Islet precursor cell (in vitro differentiated cells): Measurements from ENCODE around the gene ABLIM2.

Experiments used
- DNase-seq: peaks from one replicate; pipeline ENCODE4 v3.0.0-alpha.2; 2018

ABLIM2 gene

DNA sequence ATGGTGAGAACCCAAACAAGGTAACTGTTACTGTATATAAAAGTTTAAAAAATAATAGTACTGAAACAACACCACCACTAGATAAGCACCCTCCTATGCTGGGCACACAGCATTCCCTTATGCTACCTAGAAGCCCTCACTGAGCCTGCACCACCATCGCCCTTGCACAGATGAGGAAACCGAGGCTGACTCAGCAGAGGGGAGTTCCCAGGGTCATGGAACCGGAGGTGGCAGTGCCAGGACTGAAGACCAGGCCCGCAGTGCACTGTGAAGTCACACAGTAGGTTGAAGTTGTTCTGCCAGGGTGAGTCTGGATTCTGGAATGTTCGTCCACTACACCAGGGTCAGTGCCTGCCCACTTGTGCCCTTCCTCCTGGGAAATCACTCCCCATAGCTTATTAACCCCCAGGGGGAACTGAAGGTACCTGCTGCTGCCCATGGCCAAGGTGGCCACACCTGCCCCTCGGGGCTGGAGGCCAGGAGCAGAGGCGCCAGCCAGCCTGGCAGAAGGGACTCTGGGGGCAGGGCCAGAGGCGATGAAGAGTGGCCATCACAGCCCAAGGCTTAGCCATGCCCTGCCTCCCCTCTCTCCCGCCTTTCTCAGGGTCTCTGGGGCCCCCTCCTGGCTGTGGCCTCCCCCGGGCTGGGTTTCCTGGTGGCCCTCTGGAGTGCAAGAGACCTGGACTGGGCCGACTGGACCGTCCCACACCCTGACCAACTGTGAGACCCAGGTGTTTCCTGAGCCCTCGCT, 15.1 kb upstream of the ABLIM2 start:
- no peak for DNase-seq

DNA sequence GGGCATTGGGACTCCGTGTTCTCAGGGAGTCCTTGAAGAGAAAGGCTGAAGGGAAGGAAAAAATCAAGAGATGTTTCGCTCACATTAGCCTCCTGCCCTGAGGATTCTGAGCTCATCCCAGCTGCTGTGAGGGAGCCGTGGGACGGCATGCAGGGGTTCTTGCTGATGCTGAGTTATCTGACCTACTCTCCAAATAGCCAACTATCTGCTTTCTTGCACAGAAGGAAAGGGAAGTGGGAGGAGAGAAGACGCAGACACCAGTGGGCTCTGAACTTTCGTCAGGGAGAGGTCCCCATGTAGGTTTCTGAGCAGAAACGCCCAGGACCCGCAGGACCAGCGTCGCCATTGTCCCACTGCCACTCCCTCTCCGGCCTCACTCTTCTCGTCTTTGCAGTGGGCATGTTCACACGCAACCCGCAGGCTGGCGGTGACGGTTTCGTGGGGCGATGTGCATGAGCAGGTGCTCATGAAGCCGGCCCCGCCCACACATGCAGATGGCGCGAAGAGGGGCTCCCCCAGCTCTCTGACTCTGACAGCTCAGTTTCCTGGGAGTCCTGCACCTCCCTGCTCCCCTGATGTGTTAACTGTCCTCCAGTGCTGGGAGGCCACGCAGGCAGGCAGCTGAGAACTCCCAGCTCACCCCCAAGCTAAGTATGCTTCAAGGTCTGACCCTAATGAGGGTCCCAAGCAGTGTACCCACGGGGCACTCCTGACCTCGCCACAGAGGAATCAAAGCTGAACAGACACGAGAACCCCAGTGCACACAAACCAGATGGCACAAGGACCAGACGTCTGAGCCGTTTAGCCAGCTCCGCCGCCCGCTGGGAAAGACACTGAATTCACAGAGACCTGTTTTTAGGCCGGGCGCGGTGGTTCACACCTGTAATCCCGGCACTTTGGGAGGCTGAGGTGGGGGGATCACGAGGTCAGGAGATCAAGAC, 13.6 kb upstream of the ABLIM2 start:
- no peak for DNase-seq

DNA sequence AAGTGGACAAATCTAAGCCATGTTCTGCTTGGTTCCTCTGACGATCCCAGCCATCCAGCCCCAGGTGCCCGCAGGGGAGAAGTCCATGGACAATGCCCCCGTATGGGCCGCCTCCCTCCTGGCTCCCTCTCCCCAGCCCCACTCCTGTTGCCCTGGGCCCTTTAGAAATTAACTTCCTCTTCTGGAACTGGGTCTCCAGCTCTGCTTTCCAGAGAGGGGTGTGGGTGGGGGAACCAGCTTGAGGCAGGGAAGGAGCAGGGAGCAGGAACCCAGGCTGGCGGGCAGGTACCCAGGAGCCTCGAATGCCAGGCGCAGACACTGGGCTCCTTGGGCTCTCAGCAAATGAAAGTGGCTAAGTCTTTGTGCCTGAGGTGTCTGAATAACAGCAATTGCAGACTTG, 12.7 kb upstream of the ABLIM2 start:
- no peak for DNase-seq

DNA sequence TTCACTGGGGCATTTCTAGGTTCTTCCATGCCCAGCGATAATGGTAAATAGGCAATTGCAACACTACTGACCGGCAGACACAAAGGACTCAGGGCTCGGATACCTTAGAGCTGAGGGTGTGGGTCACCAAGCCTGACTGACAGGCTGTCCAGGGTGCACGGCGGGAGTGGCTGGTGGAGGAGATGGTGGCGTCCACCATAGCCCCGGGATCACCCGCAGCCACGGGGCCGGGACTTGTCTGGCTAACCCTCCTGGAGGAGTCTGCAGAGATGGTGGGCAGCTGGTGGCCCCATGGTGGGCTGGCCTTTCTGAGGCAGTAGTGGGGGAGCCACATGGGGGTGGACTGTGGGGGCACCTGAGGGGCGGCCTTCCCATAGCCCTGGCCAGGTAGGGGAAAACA, 11.7 kb upstream of the ABLIM2 start:
- no peak for DNase-seq

DNA sequence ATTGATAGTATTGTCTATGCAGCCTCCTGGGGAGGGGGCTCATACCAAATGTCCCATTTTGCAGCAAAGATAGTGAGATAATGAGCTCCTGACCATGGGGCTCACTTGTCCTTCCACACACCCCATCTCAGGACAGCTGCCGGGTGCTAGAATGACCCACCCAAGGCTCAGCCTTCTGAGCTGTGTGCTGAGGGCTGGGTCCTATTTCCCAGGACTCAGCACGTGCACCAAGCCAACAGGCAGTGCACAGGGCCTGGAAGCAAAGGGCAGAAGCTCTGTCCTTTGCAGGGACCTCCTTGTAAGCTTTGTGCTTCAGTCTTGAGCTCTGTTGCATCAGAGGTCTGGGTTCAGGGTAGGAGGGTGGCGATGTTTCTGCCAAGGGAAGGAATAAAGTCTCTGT, 11.2 kb upstream of the ABLIM2 start:
- DNase-seq = no peak

DNA sequence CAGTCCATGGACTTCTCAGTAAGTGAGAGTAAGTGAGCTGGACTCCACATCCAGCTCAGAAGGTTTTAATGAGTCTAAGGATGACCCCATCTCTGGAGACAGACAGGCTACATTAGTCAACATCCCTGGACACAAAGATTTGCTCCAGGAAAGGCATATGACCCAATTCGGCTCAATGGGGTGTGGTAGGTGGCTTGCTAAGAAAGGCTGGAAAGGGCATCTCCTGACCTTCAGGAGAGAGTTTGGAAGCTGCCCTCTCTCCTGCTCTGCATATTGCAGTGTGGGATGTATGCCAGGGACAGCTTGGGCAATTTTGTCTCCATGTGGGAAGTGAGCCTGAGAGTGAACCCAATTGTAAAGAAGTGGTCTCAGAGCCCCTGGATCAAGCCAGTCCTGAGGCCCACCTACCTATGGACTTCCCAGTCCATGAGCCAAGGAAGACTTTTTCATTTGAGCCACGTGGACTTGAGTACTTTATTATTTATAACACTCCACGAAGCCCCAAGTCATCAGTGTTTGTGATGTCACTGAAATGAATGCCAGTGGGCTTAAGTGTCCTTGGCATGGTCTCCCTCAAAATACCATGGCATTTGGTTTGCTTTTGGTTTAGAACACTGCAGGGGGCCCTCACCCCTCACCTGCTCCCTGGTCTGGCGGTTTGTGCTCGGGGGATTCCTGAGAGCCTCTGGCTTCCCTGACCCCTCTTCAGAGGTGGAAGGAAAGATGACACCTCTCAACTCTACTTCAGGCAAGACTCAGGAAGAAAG, 10.4 kb upstream of the ABLIM2 start:
- no peak for DNase-seq

DNA sequence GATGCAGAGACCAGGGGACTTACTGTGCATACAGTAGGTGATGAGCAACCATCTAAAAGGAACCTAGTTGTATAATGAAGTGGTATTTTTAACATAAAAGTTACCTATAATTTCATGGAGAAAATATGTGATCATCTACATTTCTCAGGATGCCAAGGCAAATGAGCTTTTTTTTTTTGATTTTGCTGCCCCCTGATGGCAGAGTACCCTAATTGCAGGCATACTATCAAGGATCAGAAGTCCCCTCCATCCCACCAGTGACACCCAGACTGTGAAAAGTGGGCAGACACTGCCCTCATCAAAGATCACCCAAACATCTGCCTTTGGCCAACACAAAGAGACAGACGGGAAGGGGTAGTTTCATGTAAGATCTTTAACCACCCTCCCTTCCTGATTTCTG, 9.6 kb upstream of the ABLIM2 start:
- no peak for DNase-seq

DNA sequence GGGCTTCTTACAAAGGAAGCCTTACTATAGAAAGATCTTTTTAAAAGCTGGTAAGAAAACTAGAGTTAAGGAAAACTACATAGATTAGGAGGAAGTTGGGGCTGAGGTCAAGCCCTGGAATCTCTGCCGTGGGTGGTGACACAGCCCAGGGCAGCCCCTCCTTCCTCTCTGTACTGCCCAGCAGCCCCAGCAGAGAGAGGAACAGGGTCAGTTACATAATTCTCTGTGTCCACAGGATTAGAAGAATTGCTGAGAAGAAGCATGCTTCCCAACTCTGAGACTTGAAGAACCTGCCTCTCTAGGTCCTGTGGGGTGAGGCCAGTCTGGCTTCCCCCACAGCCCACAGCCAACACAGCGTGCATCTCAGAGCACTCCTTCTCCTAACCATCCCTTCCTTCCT, 9.2 kb upstream of the ABLIM2 start:
- DNase-seq = no peak

DNA sequence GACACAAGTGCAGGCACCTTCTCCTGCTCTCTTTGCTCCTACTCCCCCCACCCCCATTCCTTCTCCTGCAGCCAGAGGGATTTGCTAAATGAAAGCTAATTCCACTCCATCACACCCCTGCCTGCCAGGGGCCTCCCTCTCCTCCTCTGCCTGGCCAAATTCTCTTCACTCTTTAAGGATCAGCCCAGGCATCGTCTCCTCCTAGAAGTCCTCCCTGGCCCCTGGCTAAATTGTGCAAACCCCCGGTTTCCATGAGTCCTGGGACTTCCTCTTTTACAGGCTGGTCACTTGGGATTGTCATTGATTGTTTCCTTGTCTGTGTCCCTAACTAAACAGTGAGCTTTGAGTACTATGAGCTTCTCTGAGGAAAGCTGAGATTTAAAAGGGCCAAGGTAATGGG, 8.7 kb upstream of the ABLIM2 start:
- no peak for DNase-seq

DNA sequence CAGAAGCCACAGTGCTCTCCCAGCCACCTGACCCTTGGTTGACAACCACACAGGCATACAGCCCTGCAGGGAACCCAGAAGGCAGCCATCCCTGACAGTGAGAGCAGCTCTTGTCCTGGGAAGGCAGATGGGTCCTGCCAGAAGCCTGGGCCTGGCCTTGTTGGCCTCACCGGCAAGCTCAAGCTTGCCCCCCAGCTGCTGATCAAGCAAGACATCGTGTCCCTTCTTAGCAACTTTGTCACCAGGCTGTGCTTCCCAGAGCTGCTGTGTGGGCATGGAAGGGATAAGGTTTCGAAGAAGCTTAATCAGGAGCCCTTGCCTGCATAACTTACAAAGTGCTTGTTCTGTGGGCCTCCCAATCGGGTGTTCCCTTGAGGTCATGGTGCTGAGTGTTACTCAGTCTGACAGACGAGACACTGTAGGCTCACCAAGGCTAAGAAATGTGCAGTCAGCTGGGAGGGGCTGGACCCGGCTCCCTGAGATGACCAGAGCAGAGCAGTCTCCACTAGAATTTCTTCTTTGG, 6.8 kb upstream of the ABLIM2 start:
- no peak for DNase-seq

DNA sequence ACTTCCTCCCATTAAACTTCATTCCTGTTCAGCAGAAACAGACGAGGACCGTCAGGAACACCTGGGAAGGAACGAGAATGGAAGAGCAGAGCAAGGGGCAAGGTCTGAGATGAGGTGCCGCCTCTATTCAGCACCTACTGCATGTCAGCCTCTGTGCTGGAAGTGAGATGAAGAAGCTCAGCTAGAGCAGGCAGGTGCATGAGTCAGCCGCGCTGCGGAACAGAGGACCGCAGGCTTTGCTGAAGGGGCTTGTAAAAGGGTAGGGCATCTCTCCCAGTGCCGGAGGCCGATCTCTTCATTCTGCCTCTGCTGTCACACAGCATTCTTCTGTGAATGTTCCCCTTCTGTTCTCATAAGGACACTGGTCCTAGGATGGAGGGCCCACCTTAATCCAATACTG, 6.1 kb upstream of the ABLIM2 start:
- no peak for DNase-seq

DNA sequence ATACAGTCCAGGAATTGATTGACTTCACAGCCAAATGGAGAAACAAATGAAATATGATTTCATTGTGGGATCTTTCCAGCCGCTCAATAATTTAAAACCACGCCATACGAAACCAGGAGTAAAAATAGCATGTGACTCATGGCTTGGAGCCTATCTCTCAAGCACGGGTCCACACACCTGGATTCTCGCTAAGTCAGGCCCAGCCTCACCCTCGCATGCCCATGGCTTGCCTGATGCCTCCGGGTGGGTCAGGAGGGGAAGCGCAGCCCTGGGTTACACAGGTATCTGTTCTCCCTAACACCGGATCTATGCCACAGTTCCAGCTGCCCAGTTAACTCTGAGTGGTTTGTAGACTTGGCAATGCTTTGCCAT, 5.6 kb upstream of the ABLIM2 start:
- DNase-seq = no peak

DNA sequence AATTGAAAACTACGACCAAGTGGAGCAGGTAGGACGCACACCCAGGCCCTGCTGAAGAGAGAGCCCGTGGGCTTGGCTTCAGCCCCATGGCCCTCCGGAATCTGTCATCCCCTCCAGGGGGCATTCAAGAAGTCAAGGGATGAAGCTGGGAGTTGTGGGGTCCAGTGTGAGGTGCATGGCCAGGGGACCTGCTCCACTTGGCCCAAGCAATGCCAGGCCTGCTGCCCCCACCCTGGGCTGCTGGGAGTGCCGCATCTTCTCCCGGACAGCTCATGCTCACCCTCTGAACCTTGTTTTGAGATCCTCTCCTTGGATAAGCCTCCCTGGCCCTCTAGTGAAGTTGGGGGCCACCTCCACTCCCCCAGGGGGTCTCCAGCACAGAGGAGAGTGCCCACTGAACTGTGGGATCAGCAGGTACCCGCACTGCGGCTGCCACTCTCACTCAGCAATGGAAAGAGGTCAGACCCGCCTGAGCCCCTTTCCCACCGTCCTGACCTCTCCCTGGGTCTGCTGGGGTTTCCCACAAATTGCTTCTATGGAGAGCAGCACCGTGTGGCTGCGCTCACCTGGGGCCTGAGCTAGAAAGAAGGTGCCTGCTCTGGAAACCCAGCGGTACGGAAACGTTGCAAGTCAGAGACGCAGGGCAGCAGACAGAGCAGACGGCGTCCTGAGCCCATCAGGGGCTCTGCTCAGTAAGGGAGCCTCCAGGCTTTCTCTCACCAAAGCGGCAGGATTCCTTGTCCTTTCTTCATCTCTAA, 5.0 kb upstream of the ABLIM2 start:
- DNase-seq = no peak

DNA sequence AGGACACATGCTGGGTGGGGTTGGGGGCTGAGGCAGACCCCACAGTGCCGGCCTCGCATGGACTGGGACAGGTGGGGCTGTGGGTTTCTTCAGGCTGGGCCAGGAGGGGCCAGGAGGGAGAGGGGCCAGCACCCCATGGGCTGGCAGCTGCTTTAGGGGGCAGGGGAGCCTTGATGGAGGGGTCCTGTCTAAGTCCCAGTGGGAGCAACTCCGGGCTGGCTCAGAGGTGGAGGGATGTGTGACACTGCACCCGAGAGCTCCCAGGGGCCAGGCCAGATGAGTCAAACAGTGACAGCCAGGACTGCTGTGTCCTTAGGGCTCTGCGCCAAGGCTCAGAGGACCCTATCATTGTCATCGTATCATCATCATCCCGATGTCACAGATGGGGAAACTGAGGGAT, 4.4 kb upstream of the ABLIM2 start:
- DNase-seq = no peak

DNA sequence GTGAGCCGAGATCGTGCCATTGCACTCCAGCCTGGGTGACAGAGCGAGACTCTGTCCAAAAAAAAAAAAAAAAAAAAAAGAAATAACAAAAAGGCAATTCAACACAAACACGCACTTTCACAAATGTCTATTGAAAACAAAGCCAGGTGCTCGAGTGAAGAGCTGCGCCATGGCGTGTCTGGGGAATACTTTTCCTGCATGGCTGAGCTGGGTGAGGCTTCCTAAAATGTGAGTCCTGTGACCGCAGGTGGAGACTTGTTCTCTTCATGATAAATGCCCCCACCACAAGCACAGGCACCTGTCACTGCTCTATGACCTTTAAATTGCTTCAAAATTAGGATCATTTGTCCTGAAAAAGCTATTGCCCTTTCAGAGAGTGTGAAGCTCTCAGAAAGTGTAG, 4.0 kb upstream of the ABLIM2 start:
- no peak for DNase-seq

DNA sequence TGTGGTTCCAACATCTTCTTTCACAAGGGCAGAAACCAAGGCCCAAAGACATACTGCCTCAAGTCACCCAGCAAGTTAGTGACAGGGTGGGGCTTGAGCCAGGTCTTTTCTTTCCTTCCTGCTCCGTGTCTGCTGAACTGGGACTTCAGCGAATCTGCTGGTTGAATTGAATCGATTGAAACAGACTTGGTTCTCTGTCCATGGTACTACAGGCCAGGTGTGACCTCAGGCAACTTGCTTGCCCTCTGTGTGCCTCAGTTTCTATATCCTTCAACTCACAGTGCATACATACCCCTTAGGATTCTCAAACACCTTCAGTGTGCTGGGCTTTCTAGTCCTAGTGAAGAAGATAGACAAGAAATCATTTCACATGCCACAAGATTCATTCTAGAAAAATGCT, 2.0 kb upstream of the ABLIM2 start:
- no peak for DNase-seq

DNA sequence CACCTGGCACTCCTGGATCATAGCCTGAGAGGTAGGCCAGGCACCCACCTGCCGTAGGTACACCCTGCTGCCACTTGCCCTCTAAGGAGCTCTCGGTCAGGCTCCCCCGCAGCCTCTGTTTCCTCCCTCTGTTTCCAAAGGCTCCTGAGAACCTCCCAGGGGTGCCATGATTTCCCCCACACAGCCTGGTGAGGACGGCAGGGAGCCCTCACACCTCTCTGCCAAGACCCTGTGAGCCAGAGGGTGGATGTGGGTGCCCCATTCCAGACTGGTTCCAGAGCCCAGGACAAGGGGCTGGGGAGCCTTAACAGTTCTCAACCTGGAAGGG, 1.6 kb upstream of the ABLIM2 start:
- DNase-seq = no peak

DNA sequence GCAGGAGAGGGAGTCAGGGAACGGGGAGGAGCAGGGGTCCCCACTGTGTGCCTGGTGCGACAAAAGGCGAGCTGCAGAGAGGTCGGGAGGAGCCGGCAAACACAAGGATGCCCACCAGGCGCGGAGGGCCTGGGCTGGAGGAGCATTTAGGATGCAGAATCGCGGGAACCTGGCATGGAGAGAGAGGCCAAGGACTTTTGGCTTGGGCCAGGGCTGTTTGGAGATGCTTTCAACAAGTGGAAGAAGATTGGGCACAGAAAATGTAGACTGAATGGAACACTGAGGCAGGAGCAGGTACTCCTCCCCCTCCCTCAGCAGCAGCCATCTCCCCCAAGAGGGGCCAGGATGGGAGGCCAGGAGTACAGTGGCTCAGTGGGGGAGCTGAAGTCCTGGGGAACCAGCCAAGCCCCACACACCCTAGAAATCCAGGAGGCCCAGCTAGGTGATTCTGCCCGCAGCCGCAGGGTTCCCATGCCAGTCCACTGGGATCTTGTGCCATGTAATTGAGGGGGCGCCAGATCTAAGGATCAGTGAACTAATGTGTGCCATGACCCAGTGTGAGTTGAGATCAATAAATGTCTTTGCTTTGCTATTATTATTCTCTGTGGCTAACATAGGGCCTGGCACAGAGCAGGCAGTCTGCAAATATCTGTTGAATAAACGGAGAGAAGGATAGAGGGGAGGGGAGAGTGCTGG, 1.1 kb upstream of the ABLIM2 start:
- DNase-seq = no peak

DNA sequence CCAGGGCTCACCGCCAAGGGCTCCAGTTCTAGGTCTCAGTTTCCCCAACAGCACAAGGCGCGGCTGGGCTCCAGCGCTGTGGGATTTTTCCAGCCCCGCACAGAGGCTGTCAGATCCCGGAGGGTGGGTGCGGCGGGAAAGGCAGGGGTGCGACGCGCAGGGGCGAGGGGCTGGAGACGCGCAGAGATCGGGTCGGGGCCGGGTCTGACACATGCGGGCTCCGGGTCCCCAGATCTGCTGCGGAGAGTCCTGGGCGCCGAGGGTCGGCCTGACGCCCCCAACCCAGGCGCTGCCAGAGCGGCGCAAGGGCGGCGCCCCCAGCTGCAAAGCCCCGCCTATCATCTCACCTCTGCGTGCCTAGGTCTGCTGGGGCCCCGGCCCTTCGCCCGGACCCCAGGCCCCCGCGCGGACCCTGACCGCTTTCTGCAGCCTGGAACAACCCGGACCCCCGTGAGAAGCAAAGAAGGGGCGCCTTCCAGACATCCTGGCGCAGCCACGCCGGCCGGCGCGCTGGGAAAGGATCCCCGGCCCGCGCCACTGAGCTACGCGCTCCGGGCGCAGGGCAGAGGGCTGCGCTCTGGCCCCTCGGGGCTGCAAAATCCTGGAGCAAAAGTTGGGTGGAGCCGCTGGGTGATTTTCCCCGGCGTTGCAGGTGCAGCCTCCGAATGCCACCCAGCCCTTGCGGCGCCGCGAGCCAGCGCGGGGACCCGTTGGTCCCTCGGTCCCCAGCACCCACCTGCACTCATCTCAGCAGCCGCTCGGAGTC, 486 bp downstream of the ABLIM2 start:
- no peak for DNase-seq

DNA sequence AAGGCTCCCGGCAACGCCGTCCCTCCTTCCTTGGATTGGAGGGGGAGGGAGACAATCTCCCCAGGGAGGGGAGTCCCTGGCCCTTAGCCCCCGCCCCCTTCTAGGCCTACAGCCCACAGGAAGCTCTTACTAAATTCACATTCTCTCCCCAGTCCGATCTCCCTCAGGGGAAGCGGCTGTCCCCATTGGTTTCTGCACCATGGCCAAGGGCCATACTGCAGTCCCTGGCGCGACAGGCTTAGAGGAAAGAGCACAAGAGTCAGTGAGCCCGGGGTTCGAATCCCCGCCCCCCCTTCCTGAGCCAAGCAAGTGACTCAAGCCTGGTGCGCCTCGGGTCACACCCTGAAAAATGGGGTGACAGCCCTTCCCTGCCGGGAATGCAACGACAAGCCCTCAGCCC, 1.1 kb downstream of the ABLIM2 start:
- DNase-seq = no peak

DNA sequence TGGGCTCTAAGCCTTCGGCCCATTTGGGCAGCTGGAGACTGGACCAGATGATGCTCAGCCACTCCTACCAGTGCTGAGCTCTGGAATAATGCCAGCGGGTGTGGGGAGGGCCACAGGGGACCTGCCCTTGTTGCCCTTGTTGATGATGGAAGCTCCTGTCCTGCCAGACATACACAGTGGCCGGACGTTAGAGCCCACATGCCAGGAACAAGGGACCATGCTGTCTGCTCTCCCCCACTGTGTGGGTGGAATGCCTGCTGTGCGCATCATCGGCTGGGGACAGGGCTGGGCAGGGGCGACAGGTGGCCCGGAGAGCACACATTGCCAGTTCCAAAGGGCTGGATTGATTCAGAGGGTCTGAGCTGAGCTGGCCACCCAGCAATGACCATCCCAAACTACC, 2.0 kb downstream of the ABLIM2 start:
- no peak for DNase-seq
